HUES48 (cell line): ENCODE measurements around the gene TRABD.
A peak's percentile ranks its signal among the peaks of the same experiment; 100 is the strongest.

ENCODE experiments used
- H3K27ac ChIP-seq: one replicate; pipeline ENCODE4 v1.7.0; 2013; ENCODE audit warnings: low read depth, low read length, inconsistent platforms
- H3K27me3 ChIP-seq: 2 replicates; pipeline ENCODE4 v1.6.1; 2013; ENCODE audit warnings: mild to moderate bottlenecking, low read length; ENCODE audit not compliant: control insufficient read depth, insufficient read depth
- H3K36me3 ChIP-seq: 2 replicates; pipeline ENCODE4 v1.6.1; 2013; ENCODE audit warnings: low read length; ENCODE audit not compliant: control insufficient read depth, insufficient read depth
- H3K4me1 ChIP-seq: 2 replicates; pipeline ENCODE4 v1.6.1; 2013; ENCODE audit warnings: mild to moderate bottlenecking, low read length; ENCODE audit not compliant: control insufficient read depth, insufficient read depth
- H3K4me3 ChIP-seq: 2 replicates; pipeline ENCODE4 v1.5.1; 2013; ENCODE audit warnings: mild to moderate bottlenecking, low read depth, low read length
- H3K9ac ChIP-seq: 2 replicates; pipeline ENCODE4 v1.6.1; 2013; ENCODE audit warnings: mild to moderate bottlenecking, low read depth, low read length, moderate library complexity
- H3K9me3 ChIP-seq: 2 replicates; pipeline ENCODE4 v1.6.1; 2013; ENCODE audit warnings: low read length; ENCODE audit not compliant: control insufficient read depth, insufficient read depth

TRABD gene

DNA sequence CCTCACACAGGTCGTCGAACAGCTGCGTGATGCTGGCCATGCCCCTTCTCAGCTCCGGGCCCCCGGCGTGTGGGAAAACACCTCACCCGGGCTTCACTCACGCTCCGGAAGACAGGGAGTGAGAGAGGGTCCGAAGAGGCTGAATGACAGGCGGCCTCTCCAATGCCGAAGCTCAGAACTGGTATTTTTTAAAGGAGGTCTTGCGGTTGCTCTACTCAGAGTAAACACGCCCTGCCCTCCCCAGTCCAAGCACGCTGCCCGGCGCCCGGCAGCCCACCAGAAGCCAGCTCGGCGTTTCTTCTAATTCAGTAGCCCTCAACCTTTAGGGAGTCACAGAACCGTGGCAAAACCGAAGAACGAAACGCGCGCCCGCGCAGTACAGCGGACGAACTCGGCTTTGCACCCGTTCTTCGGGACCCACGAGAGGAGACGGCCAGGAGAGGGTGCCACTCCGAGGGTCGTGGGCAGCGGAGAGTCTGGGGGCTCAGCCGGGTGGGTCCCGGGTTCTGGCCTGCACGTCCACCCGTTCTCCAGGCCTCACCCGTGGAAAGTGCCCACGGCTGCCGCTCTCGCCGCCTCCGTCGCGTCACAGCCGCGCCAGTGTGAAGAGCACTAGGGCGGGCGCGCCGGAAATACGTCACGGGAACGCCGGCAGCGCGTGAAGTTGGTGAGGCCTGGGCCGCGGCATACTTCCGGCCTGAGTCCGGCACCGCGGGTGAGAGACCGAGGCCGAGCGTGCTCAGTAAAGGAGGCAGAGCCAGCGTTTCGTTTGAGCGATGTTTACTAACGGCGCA, 58.9 kb downstream of the TRABD start, which contains the start of gene TUBGCP6:
TSS of gene TUBGCP6 (minus strand) at position 604 of the 794 bp plus-strand sequence. CDS start at position 40, 564 bp downstream.
- H3K9ac ChIP-seq: peak within 1 kb of the TSS; percentile 82
- peaks cover 11% of the 10 kb centered on the region; the same call in 1 of the 2 replicates for H3K4me1 ChIP-seq
- no peaks in the 10 kb centered on the region for H3K9me3 ChIP-seq
- H3K27me3 ChIP-seq: no peaks in the 10 kb centered on the region
- H3K27ac ChIP-seq: peak within 1 kb of the TSS; percentile 88
- peaks cover 21% of the 10 kb centered on the region for H3K36me3 ChIP-seq
- H3K4me3 ChIP-seq: peak within 1 kb of the TSS; percentile 93

DNA sequence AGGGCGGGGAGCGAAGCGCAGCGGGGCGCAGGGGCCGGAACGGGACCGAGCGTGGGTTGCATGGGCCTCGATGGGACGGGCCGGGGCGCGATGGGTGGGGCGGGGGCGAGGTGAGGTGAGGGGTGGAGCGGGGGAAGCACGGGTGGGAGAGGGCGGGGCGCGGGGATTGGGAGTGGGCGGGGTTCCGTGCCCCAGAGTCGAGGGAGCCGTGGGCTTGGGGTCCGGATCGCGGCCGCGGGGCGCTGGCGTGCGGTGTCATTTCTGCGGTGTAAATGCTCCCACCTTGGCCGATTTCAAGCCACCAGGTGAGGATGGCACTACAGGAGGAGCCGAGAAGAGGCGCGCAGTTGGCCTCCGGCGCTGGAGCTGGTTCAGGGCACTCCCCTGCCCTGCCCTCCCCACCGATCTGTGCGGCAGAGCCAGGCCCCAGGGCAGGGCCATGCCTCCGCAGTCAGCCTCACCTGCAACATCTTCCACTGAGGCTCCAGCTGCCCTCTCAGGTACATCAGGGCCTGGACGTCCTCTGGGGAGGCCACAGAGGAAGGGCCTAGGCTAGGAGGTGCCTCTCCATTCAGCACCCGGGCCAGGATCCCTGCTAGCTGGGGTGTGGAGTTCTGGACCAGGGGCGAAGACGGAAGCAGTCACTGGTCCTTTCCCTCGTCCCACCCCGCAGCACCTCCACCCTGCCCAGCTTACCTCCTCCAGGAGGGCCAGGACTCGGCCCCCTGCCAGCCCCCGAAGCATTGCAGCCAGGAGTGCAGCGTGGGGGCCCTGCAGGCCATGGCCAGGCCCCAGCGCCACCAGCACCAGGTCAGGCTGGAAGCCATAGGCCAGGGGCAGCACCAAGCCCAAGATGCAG, 59.7 kb downstream of the TRABD start:
- Histone ChIP-seq H3K4me3 (peak overlapping the region; percentile 93), H3K27me3 (no peaks in the 10 kb centered on the region), H3K27ac (peak overlapping the region; percentile 88), H3K4me1 (peaks cover 15% of the 10 kb centered on the region), H3K9ac (peak overlapping the region; percentile 82), H3K36me3 (peaks cover 13% of the 10 kb centered on the region), H3K9me3 (no peaks in the 10 kb centered on the region)

DNA sequence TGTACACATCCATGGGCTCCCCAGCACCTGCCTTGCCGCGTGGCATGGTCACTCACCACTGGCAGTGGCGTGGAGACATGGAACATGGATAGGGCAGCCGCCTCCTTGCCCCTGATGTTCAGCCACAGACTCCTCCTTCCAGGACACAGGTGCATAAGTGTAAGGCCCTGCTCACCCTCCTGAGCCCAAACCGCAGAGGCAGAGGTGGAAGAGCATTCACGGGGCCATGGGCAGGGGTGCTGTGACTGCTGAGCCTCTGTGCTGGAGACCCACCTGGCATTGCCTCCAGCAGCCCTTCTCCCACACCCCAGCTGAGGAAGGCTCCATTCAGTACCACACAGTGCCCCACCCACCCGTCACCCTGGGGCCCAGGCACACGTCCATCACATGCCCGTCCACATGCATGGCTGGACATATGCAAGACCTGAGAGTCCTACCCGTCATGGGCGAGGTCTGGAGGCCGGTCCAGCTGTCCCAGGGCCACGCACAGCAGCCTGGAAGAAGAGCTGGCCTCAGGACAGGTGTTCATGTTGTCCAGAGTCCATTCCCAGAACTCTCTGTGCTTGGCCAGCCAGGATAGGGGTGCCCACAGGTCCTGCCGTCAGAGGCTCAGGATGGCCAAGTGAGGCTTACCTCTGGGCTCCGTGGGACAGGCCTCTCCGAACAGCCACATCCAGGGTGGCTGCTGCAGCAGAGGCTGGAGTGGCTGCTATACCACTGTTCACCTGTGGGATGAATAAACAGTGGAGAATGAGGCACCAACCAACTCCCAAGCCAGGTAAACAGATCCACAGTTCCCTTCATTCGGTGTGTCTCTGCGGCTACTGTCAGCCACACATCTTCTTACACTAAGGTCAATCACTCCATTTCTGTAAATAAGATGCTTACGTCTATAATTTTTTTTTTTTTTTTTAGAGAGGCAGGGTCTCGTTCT, 60.8 kb downstream of the TRABD start:
- H3K4me3 ChIP-seq: peak overlapping the region; percentile 93; the same call in 1 of the 2 replicates
- no peaks in the 10 kb centered on the region for H3K27me3 ChIP-seq
- H3K4me1 ChIP-seq: peaks cover 15% of the 10 kb centered on the region
- H3K27ac ChIP-seq: no peak overlapping the region
- no peak overlapping the region for H3K9ac ChIP-seq
- H3K9me3 ChIP-seq: no peaks in the 10 kb centered on the region
- H3K36me3 ChIP-seq: peaks cover 12% of the 10 kb centered on the region

DNA sequence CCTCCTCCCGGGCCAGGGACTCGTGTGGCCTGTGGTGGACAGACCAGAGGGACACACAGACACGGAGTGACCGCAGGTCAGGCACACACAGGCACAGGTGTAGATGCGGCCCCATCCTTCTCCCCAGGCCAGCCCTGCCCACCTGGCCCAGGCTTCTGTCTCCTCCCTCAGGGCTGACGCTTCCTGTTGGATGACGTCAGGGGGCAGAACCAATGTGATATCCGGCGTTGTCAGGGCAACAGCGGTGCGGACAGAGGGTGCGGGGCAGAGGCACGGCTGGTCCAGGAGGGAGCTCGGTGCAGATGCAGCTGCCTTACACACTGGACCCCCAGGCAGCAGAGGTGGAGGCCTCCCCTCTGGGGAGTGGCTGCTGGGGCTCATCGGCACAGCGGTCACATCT, 62.0 kb downstream of the TRABD start:
- Histone ChIP-seq H3K9ac (no peak overlapping the region), H3K27ac (peak overlapping the region; percentile 47), H3K27me3 (no peaks in the 10 kb centered on the region), H3K4me1 (peaks cover 15% of the 10 kb centered on the region), H3K4me3 (no peak overlapping the region), H3K9me3 (no peaks in the 10 kb centered on the region), H3K36me3 (peaks cover 12% of the 10 kb centered on the region)

DNA sequence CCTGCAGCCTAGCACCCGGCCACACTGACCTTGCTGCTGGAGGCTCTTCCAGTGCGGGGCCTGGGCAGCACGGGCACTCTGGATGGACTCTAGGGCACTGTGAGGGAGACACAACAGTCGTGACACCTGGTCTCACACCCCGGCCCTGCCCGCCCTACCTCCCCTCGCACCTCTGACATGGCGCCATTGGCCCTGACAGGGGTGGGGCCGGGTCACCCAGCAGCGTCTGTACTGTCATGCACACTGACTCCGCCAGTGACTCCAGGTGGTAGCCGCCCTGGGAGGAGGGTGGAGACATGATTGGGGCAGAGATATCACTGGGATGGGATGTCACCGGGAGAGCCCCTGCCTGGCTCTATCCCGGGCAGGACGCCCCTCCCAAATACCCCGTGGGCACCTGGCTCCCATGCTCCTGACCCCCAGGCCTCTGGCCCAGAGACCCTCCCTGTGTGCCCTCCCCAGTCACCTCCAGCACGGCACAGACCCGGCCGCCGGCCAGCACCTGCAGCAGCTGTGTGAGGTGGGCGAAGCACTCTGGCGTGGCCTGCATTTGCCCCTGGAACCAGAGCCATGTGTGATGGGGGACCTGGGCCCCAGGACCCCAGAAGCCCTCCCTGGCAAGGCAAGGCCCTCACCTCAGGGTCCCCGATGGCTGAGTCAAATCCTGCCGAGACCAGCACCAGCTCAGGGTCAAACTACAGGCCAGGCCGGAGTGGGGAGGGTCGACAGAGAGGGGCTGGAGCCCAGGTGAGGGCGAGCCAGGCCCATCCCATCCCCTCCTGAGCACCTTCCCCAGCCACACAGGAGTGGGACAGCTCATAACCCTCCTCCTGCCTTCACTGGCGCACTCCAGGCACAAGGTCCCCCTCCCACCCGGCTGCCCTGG, 62.7 kb downstream of the TRABD start:
- Histone ChIP-seq H3K9me3 (no peaks in the 10 kb centered on the region), H3K4me1 (peaks cover 15% of the 10 kb centered on the region), H3K4me3 (no peak overlapping the region), H3K27me3 (no peaks in the 10 kb centered on the region), H3K36me3 (peaks cover 12% of the 10 kb centered on the region), H3K9ac (no peak overlapping the region), H3K27ac (peak overlapping the region; percentile 47)
